ENCODE results near the gene COPS3.
A peak's percentile ranks its signal among the peaks of the same experiment; 100 is the strongest.

Gene COPS3

GRCh38 chr17:17280613-17281549, at the start of gene COPS3:
Gene COPS3 (minus strand): TSS chr17:17281246. CDS start chr17:17281186, 60 bp downstream.
- Histone ChIP-seq H3K27me3 (ENCODE audit: control insufficient read depth, insufficient read depth, low read length) (no peaks in the 10 kb centered on the region), H3K9me3 (ENCODE audit: control insufficient read depth, insufficient read depth, low read depth, low read length) (no peaks in the 10 kb centered on the region), H3K36me3 (ENCODE audit: control insufficient read depth, insufficient read depth, low read length) (peaks cover 6% of the 10 kb centered on the region), H3K27ac (ENCODE audit: low read depth, low read length) (peak within 1 kb of the TSS; percentile 99), H3K4me1 (ENCODE audit: control insufficient read depth, insufficient read depth, low read length) (peaks cover 5% of the 10 kb centered on the region; the same call in 1 of the 2 replicates), H3K9ac (ENCODE audit: low read length) (peak within 1 kb of the TSS; percentile 100), H3K4me3 (ENCODE audit: low read depth, low read length) (peak within 1 kb of the TSS; percentile 96)

GRCh38 chr17:17328251-17328650, 47.2 kb upstream of the COPS3 start:
- no peaks in the 10 kb centered on the region for H3K9me3 ChIP-seq (ENCODE audit: control insufficient read depth, insufficient read depth, low read depth, low read length)
- H3K27me3 ChIP-seq (ENCODE audit: control insufficient read depth, insufficient read depth, low read length): no peaks in the 10 kb centered on the region
- no peak overlapping the region for H3K27ac ChIP-seq (ENCODE audit: low read depth, low read length)
- H3K36me3 ChIP-seq (ENCODE audit: control insufficient read depth, insufficient read depth, low read length): 0 out of 2 replicates have a peak, but pooled peaks cover 3% of the 10 kb centered on the region
- H3K4me1 ChIP-seq (ENCODE audit: control insufficient read depth, insufficient read depth, low read length): no peaks in the 10 kb centered on the region
- no peak overlapping the region for H3K4me3 ChIP-seq (ENCODE audit: low read depth, low read length)
- no peak overlapping the region for H3K9ac ChIP-seq (ENCODE audit: low read length)

GRCh38 chr17:17326275-17326875, 45.3 kb upstream of the COPS3 start:
- Histone ChIP-seq H3K9me3 (ENCODE audit: control insufficient read depth, insufficient read depth, low read depth, low read length) (no peaks in the 10 kb centered on the region), H3K27me3 (ENCODE audit: control insufficient read depth, insufficient read depth, low read length) (no peaks in the 10 kb centered on the region), H3K4me3 (ENCODE audit: low read depth, low read length) (no peak overlapping the region), H3K36me3 (ENCODE audit: control insufficient read depth, insufficient read depth, low read length) (0 out of 2 replicates have a peak, but pooled peaks cover 6% of the 10 kb centered on the region), H3K9ac (ENCODE audit: low read length) (no peak overlapping the region), H3K4me1 (ENCODE audit: control insufficient read depth, insufficient read depth, low read length) (no peaks in the 10 kb centered on the region), H3K27ac (ENCODE audit: low read depth, low read length) (no peak overlapping the region)

GRCh38 chr17:17325816-17326215, 44.8 kb upstream of the COPS3 start:
- Histone ChIP-seq H3K9me3 (ENCODE audit: control insufficient read depth, insufficient read depth, low read depth, low read length) (no peaks in the 10 kb centered on the region), H3K9ac (ENCODE audit: low read length) (no peak overlapping the region)

GRCh38 chr17:17325228-17325627, 44.2 kb upstream of the COPS3 start:
- Histone ChIP-seq H3K4me3 (ENCODE audit: low read depth, low read length) (no peak overlapping the region), H3K9me3 (ENCODE audit: control insufficient read depth, insufficient read depth, low read depth, low read length) (no peaks in the 10 kb centered on the region), H3K27me3 (ENCODE audit: control insufficient read depth, insufficient read depth, low read length) (no peaks in the 10 kb centered on the region), H3K27ac (ENCODE audit: low read depth, low read length) (no peak overlapping the region), H3K9ac (ENCODE audit: low read length) (no peak overlapping the region), H3K4me1 (ENCODE audit: control insufficient read depth, insufficient read depth, low read length) (no peaks in the 10 kb centered on the region), H3K36me3 (ENCODE audit: control insufficient read depth, insufficient read depth, low read length) (0 out of 2 replicates have a peak, but pooled peaks cover 6% of the 10 kb centered on the region)

More at GRCh38 chr17:17325816-17326215, 44.8 kb upstream of the COPS3 start:
- no peaks in the 10 kb centered on the region for H3K4me1 ChIP-seq (ENCODE audit: control insufficient read depth, insufficient read depth, low read length)
- H3K27ac ChIP-seq (ENCODE audit: low read depth, low read length): no peak overlapping the region
- 0 out of 2 replicates have a peak, but pooled peaks cover 6% of the 10 kb centered on the region for H3K36me3 ChIP-seq (ENCODE audit: control insufficient read depth, insufficient read depth, low read length)
- H3K4me3 ChIP-seq (ENCODE audit: low read depth, low read length): no peak overlapping the region
- H3K27me3 ChIP-seq (ENCODE audit: control insufficient read depth, insufficient read depth, low read length): no peaks in the 10 kb centered on the region

- no peak overlapping the region for H3K9ac ChIP-seq (ENCODE audit: low read length)
- 0 out of 2 replicates have a peak, but pooled peaks cover 6% of the 10 kb centered on the region for H3K36me3 ChIP-seq (ENCODE audit: control insufficient read depth, insufficient read depth, low read length)
- no peaks in the 10 kb centered on the region for H3K4me1 ChIP-seq (ENCODE audit: control insufficient read depth, insufficient read depth, low read length)
- no peak overlapping the region for H3K27ac ChIP-seq (ENCODE audit: low read depth, low read length)
- no peaks in the 10 kb centered on the region for H3K27me3 ChIP-seq (ENCODE audit: control insufficient read depth, insufficient read depth, low read length)
- no peak overlapping the region for H3K4me3 ChIP-seq (ENCODE audit: low read depth, low read length)
- H3K9me3 ChIP-seq (ENCODE audit: control insufficient read depth, insufficient read depth, low read depth, low read length): no peaks in the 10 kb centered on the region
Measured at GRCh38 chr17:17324616-17325015, 43.6 kb upstream of the COPS3 start.

GRCh38 chr17:17322516-17323510, 41.8 kb upstream of the COPS3 start:
- Histone ChIP-seq H3K9ac (ENCODE audit: low read length) (no peak overlapping the region), H3K27ac (ENCODE audit: low read depth, low read length) (no peak overlapping the region), H3K27me3 (ENCODE audit: control insufficient read depth, insufficient read depth, low read length) (no peaks in the 10 kb centered on the region), H3K4me1 (ENCODE audit: control insufficient read depth, insufficient read depth, low read length) (no peaks in the 10 kb centered on the region), H3K9me3 (ENCODE audit: control insufficient read depth, insufficient read depth, low read depth, low read length) (no peaks in the 10 kb centered on the region), H3K36me3 (ENCODE audit: control insufficient read depth, insufficient read depth, low read length) (0 out of 2 replicates have a peak, but pooled peaks cover 6% of the 10 kb centered on the region), H3K4me3 (ENCODE audit: low read depth, low read length) (no peak overlapping the region)

GRCh38 chr17:17321356-17322025, 40.4 kb upstream of the COPS3 start:
- H3K27ac ChIP-seq (ENCODE audit: low read depth, low read length): no peak overlapping the region
- H3K27me3 ChIP-seq (ENCODE audit: control insufficient read depth, insufficient read depth, low read length): no peaks in the 10 kb centered on the region
- H3K4me1 ChIP-seq (ENCODE audit: control insufficient read depth, insufficient read depth, low read length): no peaks in the 10 kb centered on the region
- 0 out of 2 replicates have a peak, but pooled peaks cover 6% of the 10 kb centered on the region for H3K36me3 ChIP-seq (ENCODE audit: control insufficient read depth, insufficient read depth, low read length)
- H3K9ac ChIP-seq (ENCODE audit: low read length): no peak overlapping the region
- no peak overlapping the region for H3K4me3 ChIP-seq (ENCODE audit: low read depth, low read length)
- no peaks in the 10 kb centered on the region for H3K9me3 ChIP-seq (ENCODE audit: control insufficient read depth, insufficient read depth, low read depth, low read length)

GRCh38 chr17:17320911-17321220, 39.8 kb upstream of the COPS3 start:
- Histone ChIP-seq H3K9ac (ENCODE audit: low read length) (no peak overlapping the region), H3K4me3 (ENCODE audit: low read depth, low read length) (no peak overlapping the region), H3K9me3 (ENCODE audit: control insufficient read depth, insufficient read depth, low read depth, low read length) (no peaks in the 10 kb centered on the region), H3K27ac (ENCODE audit: low read depth, low read length) (no peak overlapping the region), H3K36me3 (ENCODE audit: control insufficient read depth, insufficient read depth, low read length) (0 out of 2 replicates have a peak, but pooled peaks cover 6% of the 10 kb centered on the region), H3K27me3 (ENCODE audit: control insufficient read depth, insufficient read depth, low read length) (no peaks in the 10 kb centered on the region), H3K4me1 (ENCODE audit: control insufficient read depth, insufficient read depth, low read length) (no peaks in the 10 kb centered on the region)
